OCI-LY1 (cell line): Measurements from ENCODE around the gene FRMD4A.

Source experiments
- EZH2 ChIP-seq: fragments of 200-600 bp; sonication (generic), shearing (Covaris generic); IDR thresholded peaks from 2 replicates; pipeline ENCODE4 v1.8.0; 2017; ENCODE audit warnings: borderline replicate concordance, mixed run types, mild to moderate bottlenecking, antibody characterized with exemption, low read length, moderate library complexity, mixed read lengths
- TF ChIP-seq, protein P1 (sequence below): fragments of 200-600 bp; sonication (generic), shearing (Covaris generic); IDR thresholded peaks from 2 replicates; pipeline ENCODE4 v1.5.1; 2017; ENCODE audit warnings: mild to moderate bottlenecking, antibody characterized with exemption, low read length, moderate library complexity, mixed read lengths

DNA sequence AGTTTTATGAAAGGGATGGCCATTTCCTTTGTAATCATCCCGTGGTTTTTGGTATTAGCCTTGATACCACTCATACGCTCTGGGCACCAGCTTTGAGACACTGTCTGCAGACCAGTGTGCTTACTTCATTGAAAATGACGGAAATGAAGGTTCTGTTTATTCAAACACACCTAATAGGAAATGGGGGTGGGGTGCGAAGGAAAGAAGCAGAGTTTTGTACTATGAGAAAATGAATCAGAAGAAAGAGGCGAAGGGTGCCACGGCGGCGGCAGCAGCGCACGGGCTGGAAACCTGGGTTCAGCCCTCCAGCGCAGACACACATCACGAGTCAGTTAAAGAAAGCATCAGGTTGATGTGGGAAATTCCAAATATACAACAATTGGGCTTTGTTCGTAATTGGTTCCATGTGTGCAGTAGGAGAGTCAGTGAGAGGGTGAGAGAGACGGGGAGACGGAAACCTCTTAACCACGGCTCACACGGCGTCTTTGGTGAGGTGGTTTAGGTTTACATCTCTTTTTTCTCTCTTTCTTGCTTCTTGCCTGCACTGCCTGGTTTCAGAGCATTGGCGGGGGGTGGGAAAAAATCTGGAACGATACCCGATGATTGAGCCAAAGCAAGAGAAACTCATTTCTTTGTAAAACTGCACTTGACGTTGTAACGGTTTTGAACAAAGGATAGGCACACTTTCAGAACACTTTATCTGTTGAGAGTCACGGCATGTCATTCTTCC, 321.2 kb downstream of the FRMD4A start:
- TF ChIP-seq EZH2, result no peak
- TF ChIP-seq, protein P1, sequence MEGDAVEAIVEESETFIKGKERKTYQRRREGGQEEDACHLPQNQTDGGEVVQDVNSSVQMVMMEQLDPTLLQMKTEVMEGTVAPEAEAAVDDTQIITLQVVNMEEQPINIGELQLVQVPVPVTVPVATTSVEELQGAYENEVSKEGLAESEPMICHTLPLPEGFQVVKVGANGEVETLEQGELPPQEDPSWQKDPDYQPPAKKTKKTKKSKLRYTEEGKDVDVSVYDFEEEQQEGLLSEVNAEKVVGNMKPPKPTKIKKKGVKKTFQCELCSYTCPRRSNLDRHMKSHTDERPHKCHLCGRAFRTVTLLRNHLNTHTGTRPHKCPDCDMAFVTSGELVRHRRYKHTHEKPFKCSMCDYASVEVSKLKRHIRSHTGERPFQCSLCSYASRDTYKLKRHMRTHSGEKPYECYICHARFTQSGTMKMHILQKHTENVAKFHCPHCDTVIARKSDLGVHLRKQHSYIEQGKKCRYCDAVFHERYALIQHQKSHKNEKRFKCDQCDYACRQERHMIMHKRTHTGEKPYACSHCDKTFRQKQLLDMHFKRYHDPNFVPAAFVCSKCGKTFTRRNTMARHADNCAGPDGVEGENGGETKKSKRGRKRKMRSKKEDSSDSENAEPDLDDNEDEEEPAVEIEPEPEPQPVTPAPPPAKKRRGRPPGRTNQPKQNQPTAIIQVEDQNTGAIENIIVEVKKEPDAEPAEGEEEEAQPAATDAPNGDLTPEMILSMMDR, result no peak
